ENCODE results near the gene RAPGEF1.

DNA sequence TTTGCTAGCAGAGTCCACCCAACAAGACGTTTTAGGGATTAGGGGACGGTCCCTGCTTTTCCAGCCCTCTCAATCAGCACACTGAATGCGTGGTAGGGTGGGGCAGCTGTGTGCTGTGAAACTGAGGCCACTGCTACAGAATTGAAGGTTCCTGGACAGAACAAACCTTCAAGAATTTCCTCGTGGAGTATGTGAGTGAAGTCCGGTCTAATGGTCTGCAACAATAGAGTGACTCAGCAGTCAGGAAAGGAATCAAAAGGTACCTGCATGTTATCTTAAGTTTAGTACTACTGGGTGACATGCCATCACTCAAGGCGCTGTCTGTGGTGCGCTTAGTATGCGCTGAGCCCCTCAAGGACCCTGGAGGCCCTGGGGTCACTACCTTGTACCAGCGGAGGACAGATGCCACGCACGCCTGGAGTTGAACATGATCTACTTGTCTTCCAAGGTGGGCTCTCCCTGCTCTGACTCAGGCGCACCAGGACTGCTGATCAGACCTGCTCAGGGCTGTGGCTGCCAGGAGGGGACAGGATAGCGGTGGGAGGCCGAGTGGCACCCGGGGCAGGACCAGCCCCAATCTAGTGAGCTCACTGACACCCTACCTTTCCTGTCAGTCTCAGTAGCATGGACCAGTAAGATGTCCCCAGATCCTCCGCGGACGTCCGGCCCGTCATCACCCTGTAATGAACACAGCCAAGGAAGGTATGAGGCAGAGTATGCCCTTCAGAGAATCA lies 144.0 kb downstream of the RAPGEF1 start:
- TF ChIP-seq YY1 (IDR thresholded peaks at IDR 0.05; ENCODE audit: low read depth) (no peak), RAD21 (IDR thresholded peaks at IDR 0.05; ENCODE audit: low read depth) (no peak), TAF1 (IDR thresholded peaks at IDR 0.05; ENCODE audit: low read depth) (no peak), EP300 (IDR thresholded peaks at IDR 0.05; ENCODE audit: borderline replicate concordance) (no peak), CREB1 (IDR thresholded peaks at IDR 0.05; ENCODE audit: low read depth) (no peak), NFIC (IDR thresholded peaks at IDR 0.05) (no peak), CEBPB (IDR thresholded peaks at IDR 0.05) (no peak), EGR1 (IDR thresholded peaks at IDR 0.05) (no peak), TCF12 (IDR thresholded peaks at IDR 0.05; ENCODE audit: low read depth) (no peak)
- TF ChIP-seq, protein P1, sequence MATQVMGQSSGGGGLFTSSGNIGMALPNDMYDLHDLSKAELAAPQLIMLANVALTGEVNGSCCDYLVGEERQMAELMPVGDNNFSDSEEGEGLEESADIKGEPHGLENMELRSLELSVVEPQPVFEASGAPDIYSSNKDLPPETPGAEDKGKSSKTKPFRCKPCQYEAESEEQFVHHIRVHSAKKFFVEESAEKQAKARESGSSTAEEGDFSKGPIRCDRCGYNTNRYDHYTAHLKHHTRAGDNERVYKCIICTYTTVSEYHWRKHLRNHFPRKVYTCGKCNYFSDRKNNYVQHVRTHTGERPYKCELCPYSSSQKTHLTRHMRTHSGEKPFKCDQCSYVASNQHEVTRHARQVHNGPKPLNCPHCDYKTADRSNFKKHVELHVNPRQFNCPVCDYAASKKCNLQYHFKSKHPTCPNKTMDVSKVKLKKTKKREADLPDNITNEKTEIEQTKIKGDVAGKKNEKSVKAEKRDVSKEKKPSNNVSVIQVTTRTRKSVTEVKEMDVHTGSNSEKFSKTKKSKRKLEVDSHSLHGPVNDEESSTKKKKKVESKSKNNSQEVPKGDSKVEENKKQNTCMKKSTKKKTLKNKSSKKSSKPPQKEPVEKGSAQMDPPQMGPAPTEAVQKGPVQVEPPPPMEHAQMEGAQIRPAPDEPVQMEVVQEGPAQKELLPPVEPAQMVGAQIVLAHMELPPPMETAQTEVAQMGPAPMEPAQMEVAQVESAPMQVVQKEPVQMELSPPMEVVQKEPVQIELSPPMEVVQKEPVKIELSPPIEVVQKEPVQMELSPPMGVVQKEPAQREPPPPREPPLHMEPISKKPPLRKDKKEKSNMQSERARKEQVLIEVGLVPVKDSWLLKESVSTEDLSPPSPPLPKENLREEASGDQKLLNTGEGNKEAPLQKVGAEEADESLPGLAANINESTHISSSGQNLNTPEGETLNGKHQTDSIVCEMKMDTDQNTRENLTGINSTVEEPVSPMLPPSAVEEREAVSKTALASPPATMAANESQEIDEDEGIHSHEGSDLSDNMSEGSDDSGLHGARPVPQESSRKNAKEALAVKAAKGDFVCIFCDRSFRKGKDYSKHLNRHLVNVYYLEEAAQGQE (IDR thresholded peaks at IDR 0.05; ENCODE audit: low read depth) = no peak
- TF ChIP-seq, protein P2, sequence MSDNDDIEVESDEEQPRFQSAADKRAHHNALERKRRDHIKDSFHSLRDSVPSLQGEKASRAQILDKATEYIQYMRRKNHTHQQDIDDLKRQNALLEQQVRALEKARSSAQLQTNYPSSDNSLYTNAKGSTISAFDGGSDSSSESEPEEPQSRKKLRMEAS (IDR thresholded peaks at IDR 0.05) = no peak
